ENCODE data around the gene BTF3.
A peak's percentile ranks its signal among the peaks of the same experiment; 100 is the strongest.
"Not testable (repeated sequence)": the region's sequence is repeated elsewhere in the genome, so short reads cannot be mapped to it uniquely, and the experiment has no call there.

The BTF3 gene

DNA sequence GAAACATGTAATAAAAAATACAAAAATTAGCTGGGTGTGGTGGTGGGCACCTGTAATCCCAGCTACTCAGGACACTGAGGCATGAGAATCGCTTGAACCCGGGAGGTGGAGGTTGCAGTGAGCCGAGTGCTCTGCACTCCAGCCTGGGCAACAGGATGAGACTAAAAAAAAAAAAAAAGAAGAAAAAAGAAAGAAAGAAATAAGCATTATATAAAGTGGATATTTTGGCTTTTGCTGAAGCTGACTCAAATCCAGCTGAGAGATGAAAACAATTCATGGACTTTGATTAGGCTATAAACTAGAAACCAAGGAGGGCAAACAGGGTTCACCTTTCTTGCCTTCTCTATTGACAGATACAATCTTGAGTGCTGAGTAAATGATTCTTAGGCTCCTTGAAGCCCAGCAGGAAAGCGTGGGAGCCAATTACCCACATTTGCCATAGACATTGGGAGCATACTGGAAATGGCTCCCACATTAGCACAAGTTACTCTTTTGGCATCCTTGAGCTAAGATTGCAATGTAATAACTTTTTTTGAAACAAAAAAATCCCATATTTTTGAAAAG is 2.4 kb upstream of the BTF3 start:
- no peak for TF ChIP-seq ZNF274 (IDR thresholded peaks at IDR 0.05; ENCODE audit: low read depth, low read length)

GRCh38 chr5:73496984-73497457 is 1.2 kb upstream of the BTF3 start:
- H3K4me3 ChIP-seq (ENCODE audit: low read length): peak overlapping the region; percentile 94; the same call in 1 of the 2 replicates

More for the DNA sequence above, 2.4 kb upstream of the BTF3 start:
- H3K4me3 ChIP-seq (ENCODE audit: low read length): no peak overlapping the region

GRCh38 chr5:73497497-73498056 is 665 bp upstream of the BTF3 start:
- peak overlapping the region; percentile 94 for H3K4me3 ChIP-seq (ENCODE audit: low read length)
- no peak for TF ChIP-seq ZNF274 (IDR thresholded peaks at IDR 0.05; ENCODE audit: low read depth, low read length)

More at GRCh38 chr5:73496984-73497457, 1.2 kb upstream of the BTF3 start:
- no peak for TF ChIP-seq ZNF274 (IDR thresholded peaks at IDR 0.05; ENCODE audit: low read depth, low read length)

DNA sequence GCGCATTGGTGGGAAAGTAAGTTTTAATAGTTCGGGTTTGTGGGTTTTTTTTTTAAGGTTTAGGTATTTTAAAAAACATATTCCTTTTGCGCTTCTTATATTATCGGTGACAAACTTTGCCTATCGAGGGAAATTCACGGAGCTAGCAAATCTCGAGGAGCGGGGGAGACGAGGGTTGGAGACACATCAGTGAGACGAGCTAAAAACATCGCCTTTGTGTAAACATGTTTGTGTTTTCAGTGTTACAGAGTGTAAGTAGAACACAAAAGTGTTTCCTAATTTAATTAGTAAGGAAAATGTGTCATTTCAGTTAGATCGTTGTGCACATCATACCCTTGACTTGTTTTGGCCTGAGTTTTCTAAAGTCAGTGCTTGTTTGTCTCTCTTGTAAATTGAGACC is 945 bp downstream of the BTF3 start:
- no peak for TF ChIP-seq ZNF274 (IDR thresholded peaks at IDR 0.05; ENCODE audit: low read depth, low read length)
- peak overlapping the region; percentile 94 for H3K4me3 ChIP-seq (ENCODE audit: low read length)

DNA sequence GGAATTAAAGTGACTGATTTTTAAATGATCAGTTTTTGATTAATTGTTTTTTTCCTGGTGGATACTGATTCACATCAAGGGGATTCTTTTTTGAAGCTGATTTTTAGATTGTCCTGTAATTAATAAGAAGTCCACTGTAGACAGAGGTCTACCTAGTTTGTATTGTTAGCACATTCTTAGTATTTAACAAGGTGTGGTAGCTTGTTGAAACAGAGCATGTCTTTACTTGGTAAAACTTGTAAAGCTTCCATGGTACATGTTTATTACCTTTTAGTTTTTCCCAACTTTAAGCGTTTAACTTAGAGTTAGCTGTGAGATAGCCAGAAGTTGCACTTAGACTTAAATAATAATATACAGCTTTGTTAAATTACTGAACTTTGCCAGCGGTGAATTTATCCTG is 1.5 kb downstream of the BTF3 start:
- no peak for TF ChIP-seq ZNF274 (IDR thresholded peaks at IDR 0.05; ENCODE audit: low read depth, low read length)
- H3K4me3 ChIP-seq (ENCODE audit: low read length): peak overlapping the region; percentile 94; the same call in 1 of the 2 replicates

DNA sequence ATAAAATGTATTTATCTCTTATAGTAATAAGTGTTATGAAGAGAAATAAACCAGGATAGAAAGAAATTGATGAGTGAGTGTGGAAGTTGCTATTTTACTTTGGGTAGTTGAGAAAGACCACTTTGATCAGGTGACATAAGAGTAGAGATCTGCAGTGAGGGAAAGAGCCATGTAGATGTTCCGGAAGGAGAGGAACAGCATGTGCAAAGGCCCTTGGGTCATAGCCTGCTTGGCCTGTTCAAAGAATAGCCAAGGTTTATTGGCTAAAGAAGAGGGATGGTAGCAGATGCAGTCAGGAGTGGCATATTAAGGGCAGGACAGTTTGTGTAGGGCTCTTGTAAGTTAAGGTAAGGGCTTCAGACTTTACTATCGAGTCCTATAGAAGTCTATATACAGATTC is 3.2 kb downstream of the BTF3 start:
- no peak overlapping the region; the same call in 1 of the 2 replicates for H3K4me3 ChIP-seq (ENCODE audit: low read length)
- TF ChIP-seq ZNF274 (IDR thresholded peaks at IDR 0.05; ENCODE audit: low read depth, low read length): no peak

GRCh38 chr5:73506459-73506955 is 8.3 kb downstream of the BTF3 start:
- TF ChIP-seq ZNF274 (IDR thresholded peaks at IDR 0.05; ENCODE audit: low read depth, low read length): no peak
- H3K4me3 ChIP-seq (ENCODE audit: low read length): no peak overlapping the region

DNA sequence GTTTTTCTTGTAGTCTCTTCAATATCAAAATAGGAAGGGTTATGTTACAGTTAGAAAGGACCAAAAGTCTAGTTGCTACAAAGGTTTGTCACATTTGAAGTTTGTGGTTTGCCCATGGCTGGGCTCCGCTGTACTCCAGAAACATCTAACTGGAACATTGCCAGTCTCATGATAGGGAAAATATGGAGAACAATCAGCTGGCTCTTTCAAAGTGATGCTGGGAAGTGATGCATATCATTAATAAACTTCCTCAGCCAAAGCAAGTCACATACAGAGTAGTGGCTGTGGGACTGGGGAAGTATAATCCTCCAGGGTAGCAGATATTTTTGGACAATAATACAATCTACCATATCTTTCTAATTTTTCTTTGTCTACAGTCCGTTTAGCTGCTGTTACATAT is 8.8 kb downstream of the BTF3 start:
- no peak overlapping the region for H3K4me3 ChIP-seq (ENCODE audit: low read length)
- TF ChIP-seq ZNF274 (IDR thresholded peaks at IDR 0.05; ENCODE audit: low read depth, low read length): no peak

DNA sequence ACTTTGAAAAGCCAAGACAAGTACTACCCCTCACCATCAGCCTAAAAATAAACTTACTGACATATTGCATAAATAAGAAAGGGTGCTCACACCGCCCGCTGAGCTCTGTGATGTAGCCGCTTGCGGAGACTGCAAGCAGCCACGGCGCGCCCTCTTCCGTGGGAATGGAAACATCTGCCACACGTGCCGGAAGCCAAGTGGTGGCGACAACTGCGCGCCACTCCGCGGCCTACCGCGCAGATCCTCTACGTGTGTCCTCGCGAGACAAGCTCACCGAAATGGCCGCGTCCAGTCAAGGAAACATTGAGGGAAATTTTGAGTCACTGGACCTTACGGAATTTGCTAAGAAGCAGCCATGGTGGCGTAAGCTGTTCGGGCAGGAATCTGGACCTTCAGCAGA is 10.3 kb downstream of the BTF3 start:
- not testable (repeated sequence) for H3K4me3 ChIP-seq (ENCODE audit: low read length)

DNA sequence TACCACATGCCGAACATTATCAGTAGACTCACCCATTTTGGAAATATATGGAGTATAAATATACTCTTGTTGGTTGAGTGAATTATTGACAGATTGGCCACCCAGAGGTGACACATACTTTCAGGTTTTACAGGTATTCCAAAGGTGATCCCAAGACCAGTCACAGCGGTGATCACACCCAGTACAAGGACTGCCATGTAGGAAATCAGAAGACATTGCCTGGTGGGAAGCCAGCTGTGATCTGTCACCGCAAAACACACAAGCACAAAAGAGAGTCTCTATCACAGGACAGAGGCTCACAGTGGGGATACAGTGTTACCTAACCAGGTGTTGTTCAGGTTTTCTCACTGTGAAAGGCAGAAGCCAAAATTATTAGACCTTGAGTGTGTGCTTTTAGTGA is 15.8 kb downstream of the BTF3 start:
- no peak for TF ChIP-seq ZNF274 (IDR thresholded peaks at IDR 0.05; ENCODE audit: low read depth, low read length)

DNA sequence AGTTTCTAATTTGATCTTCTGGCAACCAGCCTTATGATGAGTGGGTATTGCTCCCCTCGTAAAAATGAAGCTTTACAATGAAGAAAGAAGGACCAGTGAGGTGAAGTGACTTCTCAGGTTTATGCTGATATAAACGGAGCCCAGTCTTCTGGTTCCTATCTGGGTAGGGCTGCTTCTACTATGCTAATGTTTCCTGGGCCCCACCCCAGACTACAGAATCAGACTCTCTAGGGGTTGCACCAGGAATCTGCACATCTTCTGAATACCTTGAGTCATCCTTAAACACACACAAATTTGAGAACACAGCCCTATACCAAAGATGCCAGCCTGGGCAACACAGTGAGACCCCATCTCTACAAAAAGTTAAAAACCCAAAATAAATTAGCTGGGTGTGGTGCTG is 16.2 kb downstream of the BTF3 start:
- TF ChIP-seq ZNF274 (IDR thresholded peaks at IDR 0.05; ENCODE audit: low read depth, low read length): no peak
- H3K4me3 ChIP-seq (ENCODE audit: low read length): no peak overlapping the region

More for the DNA sequence above, 15.8 kb downstream of the BTF3 start:
- no peak overlapping the region for H3K4me3 ChIP-seq (ENCODE audit: low read length)

DNA sequence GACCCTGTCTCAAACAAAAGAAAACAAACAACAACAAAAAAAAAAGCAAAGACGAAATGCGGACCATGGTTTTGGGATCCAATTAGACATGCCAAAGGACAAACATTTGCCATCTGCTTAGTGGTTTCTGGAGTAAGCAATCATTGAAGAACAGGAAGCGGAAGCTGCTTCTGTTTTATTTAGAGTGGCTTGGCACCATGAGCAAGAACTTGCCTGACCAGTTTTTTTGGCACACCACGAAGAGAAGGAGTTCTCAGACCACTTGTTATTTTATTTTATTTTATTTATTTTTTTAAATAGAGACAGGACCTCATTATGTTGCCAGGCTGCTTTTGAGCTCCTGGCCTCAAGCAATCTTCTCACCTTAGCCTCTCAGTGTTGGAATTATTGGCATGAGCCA is 17.0 kb downstream of the BTF3 start:
- TF ChIP-seq ZNF274 (IDR thresholded peaks at IDR 0.05; ENCODE audit: low read depth, low read length): no peak
- H3K4me3 ChIP-seq (ENCODE audit: low read length): no peak overlapping the region

DNA sequence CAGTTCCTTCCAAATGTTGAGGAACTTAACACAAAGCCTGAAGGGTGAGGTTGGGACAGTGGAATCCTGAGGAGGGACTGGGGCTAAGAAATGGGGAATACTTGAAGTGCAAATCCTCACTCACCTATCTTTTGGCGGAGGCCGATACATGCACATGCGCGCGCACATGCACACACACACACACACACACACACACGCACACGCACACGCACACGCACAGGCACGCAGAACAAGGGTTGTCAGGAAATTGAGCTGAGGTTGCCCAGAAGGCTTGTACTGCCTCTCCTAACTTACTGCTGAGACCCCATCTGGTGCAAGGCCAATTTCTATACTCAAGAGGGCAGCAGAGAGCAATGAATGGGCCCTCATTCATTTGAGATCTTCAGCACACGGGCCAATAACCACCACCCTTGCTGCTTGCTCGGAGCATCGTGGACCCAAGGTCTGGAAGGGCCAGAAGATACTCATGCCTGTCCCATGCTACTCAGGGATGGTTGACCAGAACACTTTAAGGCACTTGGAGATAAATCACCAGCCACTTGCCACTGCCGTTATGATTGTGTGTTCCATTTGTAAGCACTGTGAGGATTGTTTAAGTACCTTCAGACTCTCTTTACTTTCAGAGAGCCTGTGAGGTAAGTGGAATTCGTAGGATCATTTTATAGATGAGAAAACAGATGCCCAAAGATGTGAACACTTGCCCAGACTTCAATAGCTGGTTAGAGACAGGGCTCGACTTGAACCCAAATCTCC is 21.5 kb downstream of the BTF3 start:
- no peak for TF ChIP-seq ZNF274 (IDR thresholded peaks at IDR 0.05; ENCODE audit: low read depth, low read length)
- no peak overlapping the region for H3K4me3 ChIP-seq (ENCODE audit: low read length)

DNA sequence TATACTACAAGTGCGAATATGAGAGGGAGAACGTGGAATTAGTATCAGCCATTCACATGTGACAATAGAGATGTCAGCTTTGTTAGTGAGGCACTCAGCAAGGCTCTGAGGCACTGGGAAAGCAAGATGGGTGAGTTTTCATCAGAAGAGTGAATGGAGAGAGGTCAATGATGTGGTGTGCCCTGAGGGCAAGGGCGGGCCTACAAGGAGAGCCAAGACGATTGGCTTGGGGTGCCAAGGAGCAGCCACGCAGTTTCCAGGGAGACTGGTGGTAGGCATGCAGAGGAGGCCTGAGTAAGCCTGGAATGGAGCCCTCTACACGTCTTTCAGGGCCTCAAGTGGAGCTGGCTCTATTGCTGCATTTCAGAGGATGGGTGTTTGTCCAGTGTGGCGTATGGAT is 24.7 kb downstream of the BTF3 start:
- TF ChIP-seq ZNF274 (IDR thresholded peaks at IDR 0.05; ENCODE audit: low read depth, low read length): no peak
- H3K4me3 ChIP-seq (ENCODE audit: low read length): no peak overlapping the region

GRCh38 chr5:73523861-73524260 is 25.6 kb downstream of the BTF3 start:
- no peak for TF ChIP-seq ZNF274 (IDR thresholded peaks at IDR 0.05; ENCODE audit: low read depth, low read length)
- no peak overlapping the region for H3K4me3 ChIP-seq (ENCODE audit: low read length)

All from GM08714 (cell line).